HEK293T (cell line): ENCODE measurements around the gene WDR1.

Source experiments
- ARNT ChIP-seq: fragments of 450-650 bp; IDR thresholded peaks from 2 replicates; pipeline ENCODE4 v1.6.1; 2017; ENCODE audit warnings: mild to moderate bottlenecking
- BHLHE40 ChIP-seq: fragments of 450-650 bp; IDR thresholded peaks from 2 replicates; pipeline ENCODE4 v1.6.1; 2016; ENCODE audit warnings: mild to moderate bottlenecking, moderate library complexity, borderline replicate concordance
- FOXA1 ChIP-seq: fragments of 450-650 bp; IDR thresholded peaks from 2 replicates; pipeline ENCODE4 v1.6.1; 2016; ENCODE audit warnings: mild to moderate bottlenecking
- FOXK2 ChIP-seq: fragments of 450-650 bp; IDR thresholded peaks from 2 replicates; pipeline ENCODE4 v1.6.1; 2016; ENCODE audit warnings: mild to moderate bottlenecking
- LEF1 ChIP-seq: fragments of 450-650 bp; IDR thresholded peaks from 2 replicates; pipeline ENCODE4 v1.6.1; 2017; ENCODE audit warnings: mild to moderate bottlenecking, borderline replicate concordance

- no peak for TF ChIP-seq ARNT
- no peak for TF ChIP-seq FOXA1
- TF ChIP-seq FOXK2: no peak
- TF ChIP-seq LEF1: no peak
- no peak for TF ChIP-seq BHLHE40
Observed at GRCh38 chr4:10025230-10025806, 91.3 kb downstream of the WDR1 start.
